RWPE2 (cell line): ENCODE data around the gene TSPEAR.

Experiments used
- ATAC-seq: fragments of 200-7000 bp; cut with Tn5 transposase; 3 replicates; pipeline ENCODE4 v1.9.1; 2021; ENCODE audit warnings: low read depth
- DNase-seq: peaks from one replicate; pipeline ENCODE4 v3.0.0-alpha.2; 2020; ENCODE audit warnings: low spot score
- H3K27ac ChIP-seq: fragments of 450-650 bp; 2 replicates; pipeline ENCODE4 v1.5.1; 2017; ENCODE audit warnings: mild to moderate bottlenecking; ENCODE audit not compliant: poor library complexity, severe bottlenecking
- H3K27me3 ChIP-seq: fragments of 250-450 bp; sonication (Bioruptor Pico); 2 replicates; pipeline ENCODE4 v1.5.1; 2021; ENCODE audit warnings: mild to moderate bottlenecking, moderate library complexity; ENCODE audit not compliant: insufficient read depth, poor library complexity, severe bottlenecking
- H3K36me3 ChIP-seq: fragments of 250-450 bp; sonication (Bioruptor Pico); 2 replicates; pipeline ENCODE4 v1.5.1; 2020; ENCODE audit warnings: low read depth, mild to moderate bottlenecking, moderate library complexity
- H3K4me1 ChIP-seq: fragments of 250-450 bp; sonication (Bioruptor Pico); 2 replicates; pipeline ENCODE4 v1.5.1; 2021; ENCODE audit warnings: mild to moderate bottlenecking, moderate library complexity; ENCODE audit not compliant: insufficient read depth, poor library complexity, severe bottlenecking
- H3K4me3 ChIP-seq: fragments of 250-450 bp; sonication (Bioruptor Pico); 2 replicates; pipeline ENCODE4 v1.5.1; 2021; ENCODE audit warnings: mild to moderate bottlenecking, moderate library complexity; ENCODE audit not compliant: severe bottlenecking
- H3K9me3 ChIP-seq: fragments of 250-450 bp; sonication (Bioruptor Pico); 2 replicates; pipeline ENCODE4 v1.5.1; 2021; ENCODE audit warnings: mild to moderate bottlenecking, moderate library complexity; ENCODE audit not compliant: severe bottlenecking
- CTCF ChIP-seq: fragments of 450-650 bp; IDR thresholded peaks from one replicate; pipeline ENCODE4 v1.5.1; 2017; ENCODE audit warnings: mild to moderate bottlenecking, moderate library complexity; ENCODE audit not compliant: poor library complexity, severe bottlenecking

The TSPEAR gene

GRCh38 chr21:44478124-44478800 is 233.1 kb downstream of the TSPEAR start:
- DNase-seq (no peak), ATAC-seq (no peak)
- no peaks in the 10 kb centered on the region for H3K36me3 ChIP-seq
- no peaks in the 10 kb centered on the region for H3K4me1 ChIP-seq
- H3K27ac ChIP-seq, result no peak overlapping the region
- H3K4me3 ChIP-seq, result no peak overlapping the region
- no peaks in the 10 kb centered on the region for H3K9me3 ChIP-seq
- H3K27me3 ChIP-seq, result no peaks in the 10 kb centered on the region
- no peak for TF ChIP-seq CTCF

- Histone ChIP-seq H3K9me3 (no peaks in the 10 kb centered on the region), H3K4me3 (no peak overlapping the region), H3K27ac (no peak overlapping the region), H3K36me3 (no peaks in the 10 kb centered on the region), H3K27me3 (no peaks in the 10 kb centered on the region), H3K4me1 (no peaks in the 10 kb centered on the region)
- DNase-seq (no peak), ATAC-seq (no peak)
- TF ChIP-seq CTCF, result no peak
These were observed 233.7 kb downstream of the TSPEAR start for GRCh38 chr21:44477712-44478111.

GRCh38 chr21:44477131-44477530 is 234.2 kb downstream of the TSPEAR start:
- Histone ChIP-seq H3K36me3 (no peaks in the 10 kb centered on the region), H3K4me1 (no peaks in the 10 kb centered on the region), H3K9me3 (no peaks in the 10 kb centered on the region), H3K27me3 (no peaks in the 10 kb centered on the region), H3K27ac (no peak overlapping the region), H3K4me3 (no peak overlapping the region)
- DNase-seq (no peak), ATAC-seq (no peak)
- TF ChIP-seq CTCF, result no peak

GRCh38 chr21:44475266-44475845 is 236.0 kb downstream of the TSPEAR start:
- Histone ChIP-seq H3K4me3 (no peak overlapping the region), H3K9me3 (no peaks in the 10 kb centered on the region), H3K27ac (no peak overlapping the region), H3K27me3 (no peaks in the 10 kb centered on the region), H3K4me1 (no peaks in the 10 kb centered on the region), H3K36me3 (no peaks in the 10 kb centered on the region)
- no peak for DNase-seq
- no peak for ATAC-seq
- TF ChIP-seq CTCF, result no peak

- Histone ChIP-seq H3K4me3 (no peak overlapping the region), H3K36me3 (no peaks in the 10 kb centered on the region), H3K27ac (no peak overlapping the region), H3K9me3 (no peaks in the 10 kb centered on the region), H3K4me1 (no peaks in the 10 kb centered on the region), H3K27me3 (no peaks in the 10 kb centered on the region)
- DNase-seq (no peak), ATAC-seq (no peak)
- TF ChIP-seq CTCF, result no peak
These were observed 237.3 kb downstream of the TSPEAR start for GRCh38 chr21:44473915-44474555.
